ENCODE data around the gene WDHD1. TPM values are rescaled to one million over a fixed set of nuclear protein-coding genes. Genes with fewer than 3 reads are reported as not detected.
"Not testable (repeated sequence)": the region's sequence is repeated elsewhere in the genome, so short reads cannot be mapped to it uniquely, and the experiment has no call there.

Gene WDHD1
- total RNA-seq, 1 experiment from 2014 or later, result 27.5 TPM

DNA sequence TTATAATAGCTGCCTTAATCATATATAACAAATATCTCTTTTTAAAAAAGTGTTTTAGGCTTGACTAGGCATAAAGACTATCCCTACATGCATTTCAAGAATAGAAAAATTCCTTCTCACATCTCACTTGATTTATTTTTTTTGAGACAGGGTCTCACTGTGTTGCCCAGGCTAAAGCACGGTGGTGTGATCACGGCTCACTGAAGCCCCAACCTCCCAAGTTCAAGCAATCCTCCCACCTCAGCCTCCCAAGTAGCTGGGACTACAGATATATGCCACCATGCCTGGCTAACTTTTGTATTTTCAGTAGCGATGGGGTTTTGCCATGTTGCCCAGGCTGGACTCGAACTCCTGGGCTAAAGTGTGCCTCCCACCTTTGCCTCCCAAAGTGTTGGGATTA lies 59.4 kb downstream of the WDHD1 start:
- H3K9me3 Mint-ChIP-seq (ENCODE audit: unreplicated experiment), result no peaks in the 10 kb centered on the region
- no peaks in the 10 kb centered on the region for H3K9me3 ChIP-seq
- H3K36me3 Mint-ChIP-seq (ENCODE audit: insufficient read depth, unreplicated experiment), result peaks cover 30% of the 10 kb centered on the region
- CTCF ChIA-PET, result no interaction called here
- H3K27ac Mint-ChIP-seq (ENCODE audit: unreplicated experiment), result no peak overlapping the region
- H3K4me1 Mint-ChIP-seq (ENCODE audit: low read depth, unreplicated experiment), result peaks cover 6% of the 10 kb centered on the region
- no peaks in the 10 kb centered on the region for H3K36me3 ChIP-seq (ENCODE audit: control insufficient read depth, insufficient read depth, low read length)
- intact Hi-C loops (cut with micrococcal nuclease; ENCODE audit: unreplicated experiment), result no loop called here
- no peak for DNase-seq
- no peak for TF ChIP-seq CTCF (IDR thresholded peaks at IDR 0.05; ENCODE audit: insufficient read depth in 1 of 2, low read depth in 1 of 2, low read length in 1 of 2, severe bottlenecking in 1 of 2, unreplicated experiment in 1 of 2)
- H3K27me3 ChIP-seq (replicated peaks; ENCODE audit: control insufficient read depth, insufficient read depth, low read length), result no peaks in the 10 kb centered on the region
- POLR2A ChIA-PET, result no interaction called here
- H3K4me1 ChIP-seq, result no peaks in the 10 kb centered on the region
- BruUV-seq (replicated peaks), result no TSS peak
- H3K4me3 ChIP-seq (ENCODE audit: low read depth, low read length), result no peak overlapping the region
- no peaks in the 10 kb centered on the region for H3K27me3 Mint-ChIP-seq (ENCODE audit: insufficient read depth, unreplicated experiment)
- no peak overlapping the region for H3K4me3 Mint-ChIP-seq (ENCODE audit: unreplicated experiment)

- Mint-ChIP-seq H3K27me3 (ENCODE audit: insufficient read depth, unreplicated experiment) (no peaks in the 10 kb centered on the region), H3K9me3 (ENCODE audit: unreplicated experiment) (no peaks in the 10 kb centered on the region), H3K4me1 (ENCODE audit: low read depth, unreplicated experiment) (no peaks in the 10 kb centered on the region), H3K36me3 (ENCODE audit: insufficient read depth, unreplicated experiment) (peaks cover 20% of the 10 kb centered on the region), H3K27ac (ENCODE audit: unreplicated experiment) (no peak overlapping the region), H3K4me3 (ENCODE audit: unreplicated experiment) (no peak overlapping the region)
- no peak for DNase-seq
- no peak for TF ChIP-seq CTCF (IDR thresholded peaks at IDR 0.05; ENCODE audit: insufficient read depth in 1 of 2, low read depth in 1 of 2, low read length in 1 of 2, severe bottlenecking in 1 of 2, unreplicated experiment in 1 of 2)
- no peak overlapping the region for H3K4me3 ChIP-seq (ENCODE audit: low read depth, low read length)
- ChIA-PET POLR2A (no interaction called here), CTCF (no interaction called here)
- no peaks in the 10 kb centered on the region for H3K27me3 ChIP-seq (replicated peaks; ENCODE audit: control insufficient read depth, insufficient read depth, low read length)
- H3K36me3 ChIP-seq (ENCODE audit: control insufficient read depth, insufficient read depth, low read length), result no peaks in the 10 kb centered on the region
- no peaks in the 10 kb centered on the region for H3K4me1 ChIP-seq
- no peaks in the 10 kb centered on the region for H3K9me3 ChIP-seq
- intact Hi-C loops (cut with micrococcal nuclease; ENCODE audit: unreplicated experiment), result no loop called here
- no TSS peak for BruUV-seq (replicated peaks)
Observed at GRCh38 chr14:54955143-54955542, 71.8 kb downstream of the WDHD1 start.

DNA sequence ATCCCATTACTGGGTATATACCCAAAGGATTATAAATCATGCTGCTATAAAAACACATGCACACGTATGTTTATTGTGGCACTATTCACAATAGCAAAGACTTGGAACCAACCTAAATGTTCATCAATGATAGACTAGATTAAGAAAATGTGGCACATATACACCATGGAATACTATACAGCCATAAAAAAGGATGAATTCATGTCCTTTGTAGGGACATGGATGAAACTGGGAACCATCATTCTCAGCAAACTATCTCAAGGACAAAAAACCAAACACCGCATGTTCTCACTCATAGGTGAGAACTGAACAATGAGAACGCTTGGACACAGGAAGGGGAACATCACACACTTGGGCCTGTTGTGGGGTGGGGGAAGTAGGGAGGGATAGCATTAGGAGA lies 73.3 kb downstream of the WDHD1 start:
- H3K27me3 Mint-ChIP-seq (ENCODE audit: insufficient read depth, unreplicated experiment); H3K9me3 Mint-ChIP-seq (ENCODE audit: unreplicated experiment); H3K4me1 Mint-ChIP-seq (ENCODE audit: low read depth, unreplicated experiment); H3K36me3 ChIP-seq (ENCODE audit: control insufficient read depth, insufficient read depth, low read length); H3K27me3 ChIP-seq (replicated peaks; ENCODE audit: control insufficient read depth, insufficient read depth, low read length); CTCF ChIA-PET; POLR2A ChIA-PET; H3K4me3 ChIP-seq (ENCODE audit: low read depth, low read length); H3K27ac Mint-ChIP-seq (ENCODE audit: unreplicated experiment); H3K9me3 ChIP-seq; intact Hi-C loops (cut with micrococcal nuclease; ENCODE audit: unreplicated experiment); H3K4me3 Mint-ChIP-seq (ENCODE audit: unreplicated experiment); BruUV-seq (replicated peaks); H3K4me1 ChIP-seq; DNase-seq: not testable (repeated sequence)
- peaks cover 16% of the 10 kb centered on the region for H3K36me3 Mint-ChIP-seq (ENCODE audit: insufficient read depth, unreplicated experiment)

DNA sequence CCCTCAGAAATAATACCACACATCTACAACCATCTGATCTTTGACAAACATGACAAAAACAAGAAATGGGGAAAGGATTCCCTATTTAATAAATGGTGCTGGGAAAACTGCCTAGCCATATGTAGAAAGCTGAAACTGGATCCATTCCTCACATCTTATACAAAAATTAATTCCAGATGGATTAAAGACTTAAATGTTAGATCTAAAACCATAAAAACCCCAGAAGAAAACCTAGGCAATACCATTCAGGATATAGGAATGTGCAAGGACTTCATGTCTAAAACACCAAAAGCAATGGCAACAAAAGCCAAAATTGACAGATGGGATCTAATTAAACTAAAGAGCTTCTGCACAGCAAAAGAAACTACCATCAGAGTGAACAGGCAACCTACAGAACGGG lies 74.1 kb downstream of the WDHD1 start:
- peaks cover 12% of the 10 kb centered on the region for H3K36me3 Mint-ChIP-seq (ENCODE audit: insufficient read depth, unreplicated experiment)
- BruUV-seq (replicated peaks); H3K4me1 ChIP-seq; H3K4me1 Mint-ChIP-seq (ENCODE audit: low read depth, unreplicated experiment); H3K27me3 ChIP-seq (replicated peaks; ENCODE audit: control insufficient read depth, insufficient read depth, low read length); H3K27me3 Mint-ChIP-seq (ENCODE audit: insufficient read depth, unreplicated experiment); H3K4me3 ChIP-seq (ENCODE audit: low read depth, low read length); intact Hi-C loops (cut with micrococcal nuclease; ENCODE audit: unreplicated experiment); H3K9me3 ChIP-seq; CTCF ChIA-PET; H3K27ac Mint-ChIP-seq (ENCODE audit: unreplicated experiment); POLR2A ChIA-PET; DNase-seq; H3K9me3 Mint-ChIP-seq (ENCODE audit: unreplicated experiment); H3K36me3 ChIP-seq (ENCODE audit: control insufficient read depth, insufficient read depth, low read length); H3K4me3 Mint-ChIP-seq (ENCODE audit: unreplicated experiment): not testable (repeated sequence)
